Activated CD4-positive, alpha-beta T cell treated with anti-CD3 and anti-CD28 coated beads for 4 hours (primary cell): ENCODE results near the gene CCDC171.
A peak's percentile ranks its signal among the peaks of the same experiment; 100 is the strongest.
"Not testable (repeated sequence)": the region's sequence is repeated elsewhere in the genome, so short reads cannot be mapped to it uniquely, and the experiment has no call there.

Experiments used
- DNase-seq, 2 donors: peaks; one replicate each; pipeline ENCODE4 v3.0.0-alpha.2; 2020

The CCDC171 gene

GRCh38 chr9:15769547-15769946 lies 216.7 kb downstream of the CCDC171 start:
- DNase-seq: no peak

- no peak for DNase-seq
These were observed 226.0 kb downstream of the CCDC171 start for GRCh38 chr9:15778861-15779260.

- no peak for DNase-seq
These were observed 229.3 kb downstream of the CCDC171 start for GRCh38 chr9:15782106-15782505.

GRCh38 chr9:15785584-15785983 lies 232.7 kb downstream of the CCDC171 start:
- no peak for DNase-seq

GRCh38 chr9:15786616-15787015 lies 233.8 kb downstream of the CCDC171 start:
- no peak for DNase-seq

GRCh38 chr9:15810219-15810899 lies 257.5 kb downstream of the CCDC171 start:
- not testable (repeated sequence) for DNase-seq

- no peak for DNase-seq
These were observed 260.2 kb downstream of the CCDC171 start for GRCh38 chr9:15813076-15813475.

- DNase-seq: no peak
These were observed 271.5 kb downstream of the CCDC171 start for GRCh38 chr9:15824310-15824709.

GRCh38 chr9:15831384-15831783 lies 278.5 kb downstream of the CCDC171 start:
- no peak for DNase-seq

- no peak for DNase-seq
These were observed 281.7 kb downstream of the CCDC171 start for GRCh38 chr9:15834541-15834940.

- peak; percentile 1 to 22 for DNase-seq
These were observed 284.3 kb downstream of the CCDC171 start for GRCh38 chr9:15837079-15837679.

- no peak for DNase-seq
These were observed 289.2 kb downstream of the CCDC171 start for GRCh38 chr9:15842051-15842450.

- no peak for DNase-seq
These were observed 290.5 kb downstream of the CCDC171 start for GRCh38 chr9:15843316-15843715.

GRCh38 chr9:15843931-15844330 lies 291.1 kb downstream of the CCDC171 start:
- DNase-seq: no peak

GRCh38 chr9:15846611-15847010 lies 293.8 kb downstream of the CCDC171 start:
- no peak for DNase-seq

GRCh38 chr9:15849871-15850270 lies 297.0 kb downstream of the CCDC171 start:
- DNase-seq: no peak

- DNase-seq: no peak
These were observed 298.9 kb downstream of the CCDC171 start for GRCh38 chr9:15851766-15852165.

GRCh38 chr9:15856591-15856990 lies 303.7 kb downstream of the CCDC171 start:
- no peak for DNase-seq

- no peak for DNase-seq
These were observed 314.5 kb downstream of the CCDC171 start for GRCh38 chr9:15867334-15867733.

GRCh38 chr9:15867988-15868387 lies 315.1 kb downstream of the CCDC171 start:
- no peak for DNase-seq

GRCh38 chr9:15873573-15874177 lies 320.8 kb downstream of the CCDC171 start:
- DNase-seq: no peak

GRCh38 chr9:15882328-15882727 lies 329.5 kb downstream of the CCDC171 start:
- no peak for DNase-seq

- DNase-seq: no peak
These were observed 330.0 kb downstream of the CCDC171 start for GRCh38 chr9:15882883-15883282.

- DNase-seq: no peak
These were observed 332.6 kb downstream of the CCDC171 start for GRCh38 chr9:15885464-15885863.
